ENCODE data around the gene USP37.

USP37 gene

DNA sequence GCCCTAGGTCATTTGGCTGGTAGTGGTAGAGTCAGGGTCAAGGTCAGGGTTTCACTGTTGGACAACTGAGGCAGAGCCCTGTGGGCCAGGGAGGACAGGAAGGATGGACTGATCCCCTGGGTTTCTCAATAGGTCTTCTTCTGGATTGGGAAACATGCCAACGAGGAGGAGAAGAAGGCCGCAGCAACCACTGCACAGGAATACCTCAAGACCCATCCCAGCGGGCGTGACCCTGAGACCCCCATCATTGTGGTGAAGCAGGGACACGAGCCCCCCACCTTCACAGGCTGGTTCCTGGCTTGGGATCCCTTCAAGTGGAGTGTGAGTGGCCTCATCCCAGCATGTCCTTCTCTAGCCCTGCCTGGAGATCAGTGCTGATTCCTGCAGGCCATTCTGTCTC, 131.2 kb downstream of the USP37 start:
- no peak overlapping the region for H3K4me3 ChIP-seq (ENCODE audit: low read length)
- no peak for DNase-seq (ENCODE audit: low read depth, low spot score)

DNA sequence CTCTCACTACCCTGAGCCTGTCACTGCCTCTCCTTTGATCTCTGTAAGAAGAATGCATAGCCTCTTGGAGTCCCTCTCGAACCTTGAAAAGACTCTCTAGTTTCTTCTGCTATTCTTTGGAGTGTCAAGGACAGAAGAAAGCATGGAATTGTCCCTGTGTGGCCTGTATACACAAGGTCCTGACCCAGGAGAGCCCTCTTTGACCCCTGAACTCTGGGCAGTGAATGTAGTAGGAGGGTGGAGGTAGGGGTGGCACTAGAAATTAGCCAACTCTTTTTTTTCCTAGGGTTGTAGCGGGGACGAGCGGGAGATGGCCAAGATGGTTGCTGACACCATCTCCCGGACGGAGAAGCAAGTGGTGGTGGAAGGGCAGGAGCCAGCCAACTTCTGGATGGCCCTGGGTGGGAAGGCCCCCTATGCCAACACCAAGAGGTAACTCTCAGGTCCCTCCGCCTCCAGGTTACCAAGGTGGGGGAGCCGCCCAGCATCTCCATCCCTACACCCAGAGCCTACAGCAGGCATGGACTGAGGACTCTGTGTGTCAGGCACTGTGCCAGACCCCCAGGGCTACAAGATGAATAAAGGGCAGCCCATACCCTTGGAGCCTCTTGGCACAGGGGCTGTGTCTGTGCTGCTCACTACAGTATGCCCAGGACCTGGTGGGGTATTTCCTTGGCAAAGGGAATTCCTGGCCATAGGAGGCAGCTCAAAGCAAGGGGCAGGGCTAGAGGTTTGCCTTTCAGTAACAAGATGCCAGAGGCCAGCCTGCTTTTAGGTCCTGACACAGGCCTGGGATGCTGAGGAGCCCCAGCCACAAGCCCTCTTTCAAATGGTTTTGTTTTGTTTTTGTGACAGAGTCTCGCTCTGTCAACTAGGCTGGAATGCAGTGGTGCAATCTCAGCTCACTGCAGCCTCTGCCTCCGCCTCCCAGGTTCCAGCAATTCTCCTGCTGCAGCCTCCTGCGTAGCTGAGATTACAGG, 132.9 kb downstream of the USP37 start:
- H3K4me3 ChIP-seq (ENCODE audit: low read length) = no peak overlapping the region
- DNase-seq (ENCODE audit: low read depth, low spot score) = no peak

DNA sequence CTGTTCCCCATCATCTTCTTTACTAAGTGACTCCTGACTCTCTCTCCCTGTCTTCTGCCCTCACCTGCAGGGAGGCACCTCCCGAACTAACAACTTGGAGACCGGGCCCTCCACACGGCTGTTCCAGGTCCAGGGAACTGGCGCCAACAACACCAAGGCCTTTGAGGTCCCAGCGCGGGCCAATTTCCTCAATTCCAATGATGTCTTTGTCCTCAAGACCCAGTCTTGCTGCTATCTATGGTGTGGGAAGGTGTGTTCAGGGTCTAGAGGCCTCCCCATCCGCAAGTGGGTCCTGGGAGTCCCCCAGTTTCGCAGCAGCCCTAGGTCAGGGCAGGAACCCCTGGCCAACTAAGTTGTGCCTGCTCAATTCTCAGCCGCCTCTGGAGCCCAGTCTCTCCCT, 133.7 kb downstream of the USP37 start:
- no peak overlapping the region for H3K4me3 ChIP-seq (ENCODE audit: low read length)

DNA sequence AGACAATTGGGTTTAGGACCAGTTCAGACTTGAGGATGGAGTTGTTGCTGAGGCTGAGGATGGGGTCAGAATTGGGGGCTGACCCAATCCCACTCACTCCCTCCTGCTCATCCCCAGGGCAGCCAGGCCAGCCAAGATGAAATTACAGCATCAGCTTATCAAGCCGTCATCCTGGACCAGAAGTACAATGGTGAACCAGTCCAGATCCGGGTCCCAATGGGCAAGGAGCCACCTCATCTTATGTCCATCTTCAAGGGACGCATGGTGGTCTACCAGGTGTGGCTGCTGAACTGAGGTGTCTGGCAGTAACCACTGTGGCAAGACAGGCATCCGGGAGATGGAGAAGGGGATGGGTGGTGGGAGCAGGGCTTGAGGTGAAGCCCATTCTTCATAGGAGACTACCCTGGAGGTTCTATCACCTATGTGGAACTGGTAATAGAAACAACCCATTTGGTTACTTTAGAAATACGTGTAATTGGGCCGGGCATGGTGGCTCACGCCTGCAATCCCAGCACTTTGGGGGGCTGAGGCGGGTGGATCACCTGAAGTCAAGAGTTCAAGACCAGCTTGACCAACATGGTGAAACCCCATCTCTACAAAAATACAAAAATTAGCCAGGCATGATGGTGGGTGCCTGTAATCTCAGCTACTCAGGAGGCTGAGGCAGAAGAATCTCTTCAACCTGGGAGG, 135.3 kb downstream of the USP37 start:
- DNase-seq (ENCODE audit: low read depth, low spot score) = no peak
- H3K4me3 ChIP-seq (ENCODE audit: low read length) = no peak overlapping the region

More for the DNA sequence above, 133.7 kb downstream of the USP37 start:
- DNase-seq (ENCODE audit: low read depth, low spot score) = no peak

DNA sequence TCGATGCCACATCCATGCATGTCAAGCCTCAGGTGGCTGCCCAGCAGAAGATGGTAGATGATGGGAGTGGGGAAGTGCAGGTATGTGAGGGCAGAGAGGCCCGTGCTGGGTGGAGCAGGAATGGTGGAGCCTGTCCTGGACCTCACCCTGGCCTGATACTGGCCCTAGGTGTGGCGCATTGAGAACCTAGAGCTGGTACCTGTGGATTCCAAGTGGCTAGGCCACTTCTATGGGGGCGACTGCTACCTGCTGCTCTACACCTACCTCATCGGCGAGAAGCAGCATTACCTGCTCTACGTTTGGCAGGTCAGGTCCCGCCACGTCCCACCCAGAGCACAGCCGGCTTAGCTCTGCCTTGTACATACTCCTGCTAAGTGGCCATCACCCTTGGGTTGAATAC, 136.3 kb downstream of the USP37 start:
- no peak for DNase-seq (ENCODE audit: low read depth, low spot score)
- no peak overlapping the region for H3K4me3 ChIP-seq (ENCODE audit: low read length)

DNA sequence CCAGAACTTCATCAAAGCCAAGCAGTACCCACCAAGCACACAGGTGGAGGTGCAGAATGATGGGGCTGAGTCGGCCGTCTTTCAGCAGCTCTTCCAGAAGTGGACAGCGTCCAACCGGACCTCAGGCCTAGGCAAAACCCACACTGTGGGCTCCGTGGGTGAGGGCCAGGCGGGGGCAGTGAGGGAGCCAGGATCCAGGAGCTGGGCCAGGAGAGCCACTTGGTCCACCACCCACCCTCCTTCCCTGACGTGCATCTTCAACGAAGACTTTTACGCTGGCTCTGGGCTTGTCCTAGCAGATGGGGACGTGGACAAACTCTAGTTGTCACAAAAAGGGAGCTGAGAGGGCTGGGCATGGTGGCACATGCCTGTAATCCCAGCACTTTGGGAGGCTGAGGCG, 137.4 kb downstream of the USP37 start:
- no peak overlapping the region for H3K4me3 ChIP-seq (ENCODE audit: low read length)
- no peak for DNase-seq (ENCODE audit: low read depth, low spot score)

DNA sequence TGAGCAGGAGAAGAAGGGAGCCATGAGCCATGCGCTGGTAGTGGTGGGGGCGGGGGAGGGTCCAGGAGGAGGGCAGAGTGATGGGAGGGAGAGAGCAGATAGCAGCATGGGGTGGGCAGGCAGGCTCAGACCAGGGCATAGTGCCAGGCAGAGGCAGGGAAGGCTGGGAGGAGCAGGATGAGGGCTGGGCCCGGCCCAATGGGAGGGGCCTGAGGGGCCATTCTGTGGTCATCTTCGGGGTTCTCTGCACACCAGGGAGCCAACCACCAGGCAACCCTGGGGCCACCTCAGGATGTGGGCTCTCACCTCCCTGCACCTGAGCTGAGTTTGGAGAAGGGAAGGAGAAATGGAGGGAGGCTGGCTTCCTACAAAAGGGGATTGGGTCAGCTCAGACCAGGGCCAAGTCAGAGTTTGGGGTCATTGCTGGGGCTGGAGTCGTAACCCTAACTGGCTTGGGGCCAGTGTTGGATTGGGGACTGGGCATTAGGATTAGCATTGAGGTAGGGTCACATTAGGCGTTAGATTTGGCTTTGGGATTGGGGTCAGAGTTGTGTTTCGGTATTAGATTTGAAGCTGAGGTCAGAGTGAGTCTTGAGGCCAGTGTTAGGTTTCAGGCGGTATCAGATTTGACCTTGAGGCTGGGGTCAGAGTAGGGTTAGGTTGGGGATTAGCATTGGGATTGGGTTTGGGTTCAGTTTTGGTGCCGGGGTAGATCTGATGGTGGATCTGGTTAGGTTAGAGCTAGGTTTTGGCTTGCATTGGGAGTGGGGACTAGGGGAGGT, 138.0 kb downstream of the USP37 start:
- no peak for DNase-seq (ENCODE audit: low read depth, low spot score)
- H3K4me3 ChIP-seq (ENCODE audit: low read length) = no peak overlapping the region

DNA sequence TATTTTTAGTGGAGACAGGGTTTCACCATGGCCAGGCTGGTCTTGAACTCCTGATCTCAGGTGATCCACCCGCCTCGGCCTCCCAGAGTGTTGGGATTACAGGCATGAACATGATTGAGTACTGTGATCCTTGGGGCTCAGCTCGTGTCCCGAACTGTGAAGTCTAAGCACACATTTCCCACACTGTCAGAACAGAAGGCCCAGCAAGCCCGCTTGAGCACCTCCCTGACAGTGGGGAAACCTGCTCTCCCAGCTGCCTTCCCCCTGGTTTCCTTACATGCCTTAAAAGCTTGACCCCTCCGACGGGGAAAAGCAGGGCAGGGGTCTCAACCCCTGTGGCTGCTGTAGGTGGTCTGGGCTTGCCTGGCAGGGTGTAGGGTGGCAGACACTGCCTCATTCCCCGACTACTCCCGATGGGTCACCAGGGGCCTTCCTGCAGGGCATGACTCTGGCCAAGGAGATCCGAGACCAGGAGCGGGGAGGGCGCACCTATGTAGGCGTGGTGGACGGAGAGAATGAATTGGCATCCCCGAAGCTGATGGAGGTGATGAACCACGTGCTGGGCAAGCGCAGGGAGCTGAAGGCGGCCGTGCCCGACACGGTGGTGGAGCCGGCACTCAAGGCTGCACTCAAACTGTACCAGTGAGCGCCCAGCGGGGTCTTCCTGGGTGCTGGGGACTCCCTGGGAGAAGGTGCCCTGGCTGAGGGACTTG, 139.1 kb downstream of the USP37 start:
- no peak for DNase-seq (ENCODE audit: low read depth, low spot score)
- no peak overlapping the region for H3K4me3 ChIP-seq (ENCODE audit: low read length)

DNA sequence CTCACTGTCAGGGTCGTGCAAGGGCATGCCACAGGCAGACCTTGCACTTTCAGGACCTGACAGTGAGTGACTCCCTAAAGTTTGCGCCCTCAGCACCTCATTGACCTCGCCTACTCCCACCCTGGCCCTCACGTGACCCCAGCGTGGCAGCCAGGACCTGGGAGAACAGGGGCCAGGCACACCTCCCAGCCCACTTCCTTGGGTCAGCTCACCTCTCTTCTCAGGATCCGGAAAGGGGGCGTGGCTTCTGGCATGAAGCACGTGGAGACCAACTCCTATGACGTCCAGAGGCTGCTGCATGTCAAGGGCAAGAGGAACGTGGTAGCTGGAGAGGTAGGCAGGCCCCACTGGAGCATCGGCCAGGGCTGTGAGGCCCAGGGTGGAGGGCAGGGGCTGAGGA, 140.4 kb downstream of the USP37 start:
- no peak for DNase-seq (ENCODE audit: low read depth, low spot score)
- no peak overlapping the region for H3K4me3 ChIP-seq (ENCODE audit: low read length)

DNA sequence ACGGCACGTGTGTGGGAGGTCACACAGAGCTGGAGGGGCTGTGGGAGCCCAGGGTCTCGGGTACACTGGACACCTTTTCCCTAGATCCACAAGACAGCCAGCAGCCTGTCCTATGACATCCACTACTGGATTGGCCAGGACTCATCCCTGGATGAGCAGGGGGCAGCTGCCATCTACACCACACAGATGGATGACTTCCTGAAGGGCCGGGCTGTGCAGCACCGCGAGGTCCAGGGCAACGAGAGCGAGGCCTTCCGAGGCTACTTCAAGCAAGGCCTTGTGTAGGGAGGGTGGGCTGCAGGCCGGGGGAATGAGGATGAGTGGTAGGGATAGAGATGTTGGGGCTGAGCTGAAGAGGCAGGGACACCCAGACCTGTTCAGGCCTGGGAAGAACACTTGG, 142.6 kb downstream of the USP37 start:
- no peak for DNase-seq (ENCODE audit: low read depth, low spot score)
- H3K4me3 ChIP-seq (ENCODE audit: low read length) = no peak overlapping the region

DNA sequence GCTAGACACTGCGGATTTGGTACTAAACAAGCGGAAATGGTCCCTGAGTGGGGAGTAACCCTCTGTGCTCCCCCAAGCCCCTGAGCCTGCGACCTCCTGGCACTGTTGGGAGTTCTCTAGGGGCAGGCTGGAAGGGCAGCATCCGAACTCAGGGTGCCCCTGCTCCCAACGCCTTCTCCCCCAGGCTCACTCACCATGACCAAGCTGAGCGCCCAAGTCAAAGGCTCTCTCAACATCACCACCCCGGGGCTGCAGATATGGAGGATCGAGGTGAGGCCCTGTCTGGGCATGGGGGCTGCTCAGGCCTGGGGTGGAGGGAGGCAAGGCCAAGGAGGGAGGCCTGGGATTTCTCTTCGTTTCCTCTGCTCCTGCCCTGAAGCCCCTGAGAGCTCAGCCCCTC, 144.6 kb downstream of the USP37 start:
- no peak for DNase-seq (ENCODE audit: low read depth, low spot score)
- H3K4me3 ChIP-seq (ENCODE audit: low read length) = no peak overlapping the region

DNA sequence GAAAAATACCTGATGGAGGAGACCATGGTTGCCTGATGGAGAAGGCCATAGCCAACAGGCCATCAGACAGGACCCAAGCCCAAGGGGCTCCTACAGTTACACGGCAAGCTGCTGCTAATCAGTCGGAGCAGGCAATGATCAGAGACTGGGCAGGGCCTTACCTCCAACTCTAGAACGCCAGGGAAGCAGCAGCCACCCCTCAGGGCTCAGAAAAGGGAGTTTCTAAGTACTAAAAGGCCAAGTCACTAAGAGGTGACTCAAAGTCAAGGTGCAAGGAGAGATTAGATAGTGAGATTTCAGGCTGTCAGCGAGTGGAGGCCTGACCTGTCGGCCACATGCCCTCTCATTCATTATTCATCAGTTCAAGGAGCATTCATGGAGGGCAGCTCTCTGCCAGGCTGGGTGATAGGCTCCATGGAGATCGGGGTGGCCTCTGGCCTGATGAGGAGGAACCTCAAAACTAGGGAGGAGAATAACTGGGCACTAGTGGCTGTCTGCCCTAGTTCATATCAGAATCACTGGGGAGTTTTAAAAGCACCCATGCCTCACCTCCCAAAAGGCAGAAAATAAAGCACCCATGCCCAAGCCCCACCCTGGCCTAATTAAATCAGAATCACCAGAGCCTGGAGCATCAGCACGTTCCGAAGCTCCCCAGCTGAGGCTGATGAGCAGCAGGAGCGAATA, 145.6 kb downstream of the USP37 start:
- DNase-seq (ENCODE audit: low read depth, low spot score) = no peak
- no peak overlapping the region for H3K4me3 ChIP-seq (ENCODE audit: low read length)

DNA sequence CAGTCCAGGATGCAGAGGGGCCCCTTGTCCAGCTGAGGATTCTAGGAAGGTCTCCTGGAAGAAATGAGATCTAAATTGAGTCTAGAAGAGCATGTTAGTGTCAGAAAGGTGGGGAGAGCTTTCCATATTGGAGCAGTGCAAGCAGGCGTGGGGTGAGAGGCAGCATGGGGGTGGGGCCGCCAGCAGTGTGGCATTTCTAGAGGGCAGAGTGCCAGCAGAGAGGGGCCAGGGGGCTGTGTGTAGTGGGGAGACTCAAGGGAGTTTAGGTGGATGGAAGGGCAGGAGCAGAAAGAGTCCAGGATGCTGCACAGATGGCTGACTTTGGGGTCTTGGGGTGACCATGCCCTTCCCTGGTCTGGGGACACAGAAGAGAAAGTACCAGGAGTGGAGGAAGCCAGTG, 147.1 kb downstream of the USP37 start:
- no peak for DNase-seq (ENCODE audit: low read depth, low spot score)
- H3K4me3 ChIP-seq (ENCODE audit: low read length) = no peak overlapping the region

DNA sequence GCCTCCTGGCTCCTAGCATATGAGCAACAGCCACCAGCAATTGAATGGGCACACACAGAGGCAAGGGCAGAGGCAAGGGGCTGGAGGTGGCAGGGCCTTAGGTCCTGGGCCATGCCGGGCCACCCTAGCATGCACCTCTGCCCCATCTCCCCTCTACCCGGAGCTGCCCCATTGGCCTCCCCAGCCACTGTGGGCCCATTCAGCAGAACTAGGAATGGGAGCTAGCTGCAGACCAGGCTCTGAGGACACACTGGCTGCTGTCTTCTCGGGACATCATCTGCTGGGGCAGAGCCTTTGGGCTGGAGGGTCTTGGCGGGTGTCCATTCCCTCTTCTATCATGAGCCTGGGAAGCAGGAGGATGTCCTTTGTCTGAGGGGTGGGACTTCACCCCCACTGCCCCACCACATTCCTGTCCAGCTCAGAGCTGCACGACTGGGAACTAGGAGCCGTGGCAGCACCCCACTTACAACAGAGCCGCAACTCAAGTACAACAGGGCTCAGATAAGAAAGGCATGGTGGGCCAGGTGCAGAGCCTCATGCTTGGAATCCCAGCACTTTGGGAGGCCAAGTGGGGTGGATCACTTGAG, 148.4 kb downstream of the USP37 start:
- H3K4me3 ChIP-seq (ENCODE audit: low read length) = no peak overlapping the region
- no peak for DNase-seq (ENCODE audit: low read depth, low spot score)

DNA sequence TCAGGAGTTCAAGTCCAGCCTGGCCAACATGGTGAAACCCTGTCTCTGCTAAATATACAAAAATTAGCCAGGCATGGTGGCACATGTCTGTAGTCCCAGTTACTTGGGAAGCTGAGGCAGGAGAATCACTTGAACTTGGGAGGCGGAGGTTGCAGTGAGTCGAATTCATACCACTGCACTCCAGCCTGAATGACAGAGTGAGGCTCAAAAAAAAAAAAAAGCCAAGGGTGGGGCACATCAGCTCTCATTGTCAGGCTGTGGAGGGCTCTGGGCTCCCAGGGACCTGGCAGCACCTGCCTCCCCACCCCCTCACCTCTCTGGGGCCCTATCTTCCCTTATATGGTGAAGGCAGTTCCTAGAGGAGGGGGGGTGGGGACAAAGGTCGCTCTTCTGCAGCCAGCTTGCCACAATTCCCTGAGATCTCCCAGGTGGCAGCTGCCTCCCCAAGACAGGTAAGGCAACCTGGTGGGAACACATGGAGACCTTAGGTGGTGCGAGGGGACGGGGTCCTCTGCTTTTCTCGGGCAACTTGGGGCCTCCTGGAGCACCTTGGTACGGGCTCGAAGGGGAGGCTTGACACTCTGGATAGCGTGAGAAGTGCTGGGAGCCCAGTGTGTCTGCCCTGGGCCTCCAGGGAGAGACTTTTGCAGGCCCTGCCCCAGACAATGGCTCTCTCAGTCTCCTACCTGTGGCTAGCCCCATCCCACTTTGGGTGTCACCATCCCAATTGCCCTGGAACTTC, 149.3 kb downstream of the USP37 start, which contains the start of gene VIL1:
Gene VIL1 (plus strand): TSS at position 407 of the 742 bp plus-strand sequence. CDS start 4,656 bp downstream, outside the sequence.
- no peak within 1 kb of the TSS for H3K4me3 ChIP-seq (ENCODE audit: low read length)
- DNase-seq (ENCODE audit: low read depth, low spot score) = no peak

DNA sequence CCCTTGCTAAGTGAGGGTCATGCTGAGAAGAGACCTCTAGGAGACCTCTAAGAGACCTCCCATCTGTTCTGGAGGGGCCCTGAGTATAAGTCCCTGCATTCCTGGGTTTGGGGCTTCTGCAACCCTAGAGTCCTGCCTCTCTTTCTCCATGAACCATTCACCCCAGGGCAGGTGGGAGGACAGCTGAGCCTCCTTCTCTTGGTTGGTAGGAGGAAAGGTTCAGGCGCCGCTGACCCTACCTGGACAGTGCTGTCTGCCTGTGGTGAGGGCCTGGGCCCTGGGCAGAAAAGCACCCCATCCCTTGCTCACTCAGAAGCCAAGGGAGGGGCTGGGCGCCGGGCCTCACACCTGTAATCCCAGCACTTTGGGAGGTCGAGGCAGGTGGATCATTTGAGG, 149.8 kb downstream of the USP37 start:
- H3K4me3 ChIP-seq (ENCODE audit: low read length) = no peak overlapping the region
- DNase-seq (ENCODE audit: low read depth, low spot score) = no peak

DNA sequence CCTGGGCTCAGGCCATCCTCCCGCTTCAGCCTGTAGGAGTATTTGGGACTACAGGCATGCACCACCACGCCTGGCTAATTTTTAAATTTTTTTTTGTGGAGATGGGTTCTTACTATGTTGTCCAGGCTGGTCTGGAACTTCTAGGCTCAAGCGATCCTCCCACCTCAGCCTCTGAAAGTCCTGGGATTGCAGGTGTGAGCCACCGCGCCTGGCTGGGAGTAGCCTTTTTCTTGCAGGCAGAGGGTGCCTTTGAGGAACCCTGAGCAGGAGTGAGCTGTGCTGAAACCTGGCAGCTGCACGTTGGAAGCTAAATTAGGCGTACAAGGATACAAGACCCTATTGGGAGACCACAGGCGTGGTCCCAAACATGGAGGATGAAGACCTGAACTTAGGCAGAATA, 160.4 kb downstream of the USP37 start:
- H3K4me3 ChIP-seq (ENCODE audit: low read length) = no peak overlapping the region
- DNase-seq (ENCODE audit: low read depth, low spot score) = no peak

All from Jurkat, Clone E6-1 (cell line).